DND-41 (cell line): ENCODE results near the gene FKBP14.

Experiments
- EZH2 ChIP-seq: IDR thresholded peaks from 3 replicates; pipeline ENCODE4 v1.6.1; 2012; ENCODE audit warnings: borderline replicate concordance, low read depth, mild to moderate bottlenecking, moderate library complexity, low read length, inconsistent platforms; ENCODE audit not compliant: severe bottlenecking
- TF ChIP-seq, protein P1 (sequence below): IDR thresholded peaks from 2 replicates; pipeline ENCODE4 v1.5.1; 2012; ENCODE audit warnings: borderline replicate concordance, low read length, moderate library complexity, mild to moderate bottlenecking; ENCODE audit not compliant: poor library complexity, severe bottlenecking; ENCODE audit errors: extremely low read depth

GRCh38 chr7:30029696-30030095 lies 3.2 kb upstream of the FKBP14 start:
- TF ChIP-seq, protein P1, sequence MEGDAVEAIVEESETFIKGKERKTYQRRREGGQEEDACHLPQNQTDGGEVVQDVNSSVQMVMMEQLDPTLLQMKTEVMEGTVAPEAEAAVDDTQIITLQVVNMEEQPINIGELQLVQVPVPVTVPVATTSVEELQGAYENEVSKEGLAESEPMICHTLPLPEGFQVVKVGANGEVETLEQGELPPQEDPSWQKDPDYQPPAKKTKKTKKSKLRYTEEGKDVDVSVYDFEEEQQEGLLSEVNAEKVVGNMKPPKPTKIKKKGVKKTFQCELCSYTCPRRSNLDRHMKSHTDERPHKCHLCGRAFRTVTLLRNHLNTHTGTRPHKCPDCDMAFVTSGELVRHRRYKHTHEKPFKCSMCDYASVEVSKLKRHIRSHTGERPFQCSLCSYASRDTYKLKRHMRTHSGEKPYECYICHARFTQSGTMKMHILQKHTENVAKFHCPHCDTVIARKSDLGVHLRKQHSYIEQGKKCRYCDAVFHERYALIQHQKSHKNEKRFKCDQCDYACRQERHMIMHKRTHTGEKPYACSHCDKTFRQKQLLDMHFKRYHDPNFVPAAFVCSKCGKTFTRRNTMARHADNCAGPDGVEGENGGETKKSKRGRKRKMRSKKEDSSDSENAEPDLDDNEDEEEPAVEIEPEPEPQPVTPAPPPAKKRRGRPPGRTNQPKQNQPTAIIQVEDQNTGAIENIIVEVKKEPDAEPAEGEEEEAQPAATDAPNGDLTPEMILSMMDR: peak; percentile 8
- no peak for TF ChIP-seq EZH2
